HG02642 (cell line): ENCODE data around the gene TAS2R60.
"Not testable (repeated sequence)": the region's sequence is repeated elsewhere in the genome, so short reads cannot be mapped to it uniquely, and the experiment has no call there.

Experiments used
- ATAC-seq: cut with Tn5 transposase; IDR thresholded peaks from one replicate; pipeline ENCODE4 v1.9.1; 2021; ENCODE audit warnings: mild to moderate bottlenecking; ENCODE audit not compliant: unreplicated experiment, poor library complexity

TAS2R60 gene

GRCh38 chr7:143410521-143411004, 32.7 kb upstream of the TAS2R60 start:
- ATAC-seq, result no peak

DNA sequence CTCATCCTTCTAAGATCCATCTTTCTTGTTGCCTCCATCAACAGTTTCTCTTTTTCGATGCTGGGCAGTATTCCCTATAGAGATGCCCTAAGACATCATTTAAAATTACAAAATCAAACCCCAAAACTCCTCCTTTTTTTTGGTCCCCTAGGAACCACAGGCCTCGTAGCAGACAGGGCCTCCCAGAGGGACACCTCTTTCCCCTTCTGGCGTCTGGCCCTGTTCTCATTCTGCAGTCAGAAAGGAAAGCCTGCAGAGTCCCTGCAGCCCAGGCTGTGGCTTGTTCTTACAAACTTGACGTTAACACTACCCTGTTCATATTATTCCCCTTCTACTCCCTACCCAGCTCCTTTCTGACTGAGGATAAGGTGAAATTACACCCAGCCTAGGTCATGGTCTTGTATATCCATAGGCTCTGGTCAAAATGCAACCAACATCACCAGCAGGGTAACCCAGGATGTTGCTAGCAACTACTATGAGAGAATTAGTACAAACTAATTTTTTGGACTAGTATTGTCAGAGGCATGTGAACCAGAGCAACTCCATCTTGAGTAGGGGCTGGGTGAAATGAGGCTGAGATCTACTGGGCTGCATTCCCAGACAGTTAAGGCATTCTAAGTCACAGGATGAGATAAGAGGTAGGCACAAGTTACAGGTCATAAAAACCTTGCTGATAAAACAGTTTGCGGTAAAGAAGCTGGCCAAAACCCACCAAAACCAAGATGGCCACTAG, 31.1 kb upstream of the TAS2R60 start:
- no peak for ATAC-seq

- no peak for ATAC-seq
Measured at GRCh38 chr7:143413123-143413522, 30.1 kb upstream of the TAS2R60 start.

DNA sequence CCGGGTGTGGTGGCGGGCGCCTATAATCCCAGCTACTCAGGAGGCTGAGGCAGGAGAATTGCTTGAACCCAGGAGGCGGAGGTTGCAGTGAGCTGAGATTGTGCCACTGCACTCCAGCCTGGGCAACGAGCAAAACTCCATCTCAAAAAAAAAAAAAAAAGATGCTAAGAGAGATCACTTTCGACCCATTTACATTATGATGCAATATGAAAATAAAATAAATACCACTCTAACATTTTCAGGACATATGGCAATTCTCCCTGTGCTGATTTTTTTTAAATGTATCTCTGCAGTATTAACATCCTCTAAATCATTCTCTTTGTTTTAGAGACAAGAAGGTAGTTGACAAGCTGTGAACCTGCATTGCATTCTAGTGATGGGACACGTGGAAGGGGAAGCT, 28.0 kb upstream of the TAS2R60 start:
- ATAC-seq, result not testable (repeated sequence)

DNA sequence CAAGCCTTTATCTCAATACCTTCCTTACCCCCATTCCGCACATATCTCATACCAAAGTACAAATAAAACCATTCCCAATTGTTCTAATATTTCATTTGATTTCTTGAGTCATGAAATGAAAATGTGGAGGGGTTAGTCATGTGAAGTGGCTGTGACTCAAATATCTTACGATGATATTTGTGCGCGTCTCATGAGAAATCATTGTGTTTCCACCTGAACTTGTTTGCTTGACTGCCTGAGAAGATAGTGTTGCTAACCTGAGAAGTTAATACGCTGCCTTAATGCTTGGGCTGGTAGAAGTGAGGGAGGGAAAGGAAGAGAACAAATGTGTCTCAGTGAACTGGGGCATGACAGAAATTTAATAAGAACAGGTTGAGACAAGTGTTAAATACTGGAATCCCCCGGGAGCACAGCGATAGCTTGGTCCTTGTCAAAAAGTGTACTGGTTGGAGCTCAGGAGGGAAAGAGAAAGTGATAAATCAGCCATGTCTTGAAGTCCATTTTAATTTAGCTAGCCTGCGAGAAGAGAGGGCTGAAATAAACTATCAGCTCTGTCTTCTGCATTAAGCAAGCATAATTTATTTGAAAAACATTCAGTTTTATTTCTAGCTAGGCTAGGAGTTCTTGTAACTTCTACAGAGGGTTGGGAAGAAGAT, 27.4 kb upstream of the TAS2R60 start:
- no peak for ATAC-seq

DNA sequence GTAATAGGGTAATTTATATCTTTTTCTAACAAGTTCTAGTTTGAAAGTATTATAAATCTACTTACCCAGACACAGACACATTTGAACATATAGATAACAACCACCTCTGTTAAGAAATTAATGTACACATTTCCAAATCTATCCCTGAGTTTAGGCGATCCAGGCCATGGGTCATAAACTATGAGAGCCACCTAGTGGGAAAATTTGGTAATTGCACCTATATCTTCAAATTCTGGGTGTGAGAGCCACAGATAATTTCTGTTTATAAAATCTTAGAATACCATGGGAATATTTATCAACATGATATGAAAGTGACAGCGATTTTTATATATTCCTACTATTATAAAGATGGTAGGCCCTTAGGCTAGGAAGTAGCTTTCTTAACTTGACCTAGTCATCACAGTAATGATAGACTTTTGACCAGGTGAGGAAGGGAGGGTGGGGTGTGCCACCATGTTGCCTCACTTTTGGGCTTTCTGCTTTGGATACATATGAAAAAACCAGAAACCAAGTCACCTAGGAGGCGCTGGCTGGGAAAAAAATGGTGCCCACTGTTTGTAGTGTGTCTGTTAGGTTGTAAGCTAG, 26.6 kb upstream of the TAS2R60 start:
- ATAC-seq, result no peak

- no peak for ATAC-seq
Measured at GRCh38 chr7:143417734-143418383, 25.4 kb upstream of the TAS2R60 start.

GRCh38 chr7:143418681-143419458, 24.4 kb upstream of the TAS2R60 start:
- ATAC-seq, result no peak

DNA sequence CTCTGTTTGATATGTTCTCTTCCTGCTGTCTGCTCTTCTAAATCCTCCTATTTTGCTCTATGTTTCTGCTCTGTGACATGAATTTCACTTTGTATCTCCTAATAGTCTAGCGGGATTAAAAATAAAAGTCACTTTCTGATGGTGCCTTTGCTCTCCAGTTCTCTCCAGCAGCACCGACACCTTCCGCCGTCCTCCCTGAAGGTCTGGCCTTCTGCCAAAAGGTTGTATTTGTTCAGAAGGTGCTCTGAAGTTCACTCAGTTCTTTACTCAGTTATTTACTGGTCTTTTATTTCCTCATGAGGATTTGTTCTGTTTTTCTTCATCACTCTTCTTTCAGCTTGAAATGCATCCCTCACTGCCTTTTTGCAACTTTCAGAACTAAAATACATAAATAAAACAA, 23.4 kb upstream of the TAS2R60 start:
- no peak for ATAC-seq

DNA sequence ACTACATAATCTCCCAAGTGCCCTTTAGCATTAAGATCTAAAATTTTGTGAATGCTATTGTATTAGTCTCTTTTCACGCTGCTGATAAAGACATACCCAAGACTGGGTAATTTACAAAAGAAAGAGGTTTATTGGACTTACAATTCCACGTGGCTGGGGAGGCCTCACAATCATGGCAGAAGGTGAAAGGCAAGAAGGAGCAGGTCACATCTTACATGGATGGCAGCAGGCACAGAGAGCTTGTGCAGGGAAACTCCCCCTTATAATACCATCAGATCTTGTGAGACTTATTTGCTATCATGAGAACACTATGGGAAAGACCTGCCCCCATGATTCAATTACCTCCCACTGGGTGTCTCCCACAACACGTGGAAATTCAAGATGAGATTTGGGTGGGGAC, 22.6 kb upstream of the TAS2R60 start:
- not testable (repeated sequence) for ATAC-seq

GRCh38 chr7:143422033-143422432, 21.2 kb upstream of the TAS2R60 start:
- no peak for ATAC-seq

DNA sequence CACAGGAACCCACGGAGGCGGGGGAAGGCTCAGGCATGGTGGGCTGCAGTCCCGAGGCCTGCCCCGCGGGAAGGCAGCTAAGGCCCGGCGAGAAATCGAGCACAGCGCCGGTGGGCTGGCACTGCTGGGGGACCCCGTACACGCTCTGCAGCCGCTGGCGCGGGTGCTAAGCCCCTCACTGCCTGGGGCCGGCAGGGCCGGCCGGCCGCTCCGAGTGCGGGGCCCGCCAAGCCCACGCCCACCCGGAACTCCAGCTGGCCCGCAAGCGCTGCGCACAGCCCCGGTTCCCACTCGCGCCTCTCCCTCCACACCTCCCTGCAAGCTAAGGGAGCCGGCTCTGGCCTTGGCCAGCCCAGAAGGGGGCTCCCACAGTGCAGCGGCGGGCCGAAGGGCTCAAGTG, 18.8 kb upstream of the TAS2R60 start:
- not testable (repeated sequence) for ATAC-seq

DNA sequence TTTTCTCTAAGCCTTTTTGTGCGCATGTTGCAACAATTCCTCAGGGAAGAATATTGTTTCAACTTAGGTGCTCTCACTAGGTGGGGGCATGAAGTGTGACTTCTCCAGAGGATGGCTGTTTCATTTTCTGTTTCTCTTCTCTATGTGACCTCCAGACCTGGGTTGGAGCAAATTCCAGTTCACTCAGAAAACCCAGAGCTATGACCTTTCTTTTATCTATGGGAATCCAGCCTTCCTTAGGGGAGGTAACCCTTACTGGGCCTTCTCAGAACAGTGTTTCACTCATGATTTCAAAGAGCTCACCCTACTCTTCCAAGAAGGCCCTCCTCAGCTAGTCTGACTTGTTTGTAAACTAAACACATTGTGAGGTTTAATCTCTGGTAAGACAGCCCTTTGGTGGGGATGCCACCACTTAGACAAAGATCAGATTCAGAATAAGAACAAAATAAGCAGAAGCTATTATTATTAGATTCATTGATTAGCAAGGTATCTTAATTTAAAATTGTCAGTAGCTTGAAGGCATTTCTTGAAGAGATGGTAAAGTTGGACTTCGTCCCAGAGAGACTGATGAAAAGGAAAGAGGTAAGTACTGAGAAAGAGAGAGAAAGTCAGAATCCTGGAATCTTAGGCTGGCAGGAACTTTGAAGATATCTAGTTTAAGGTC, 16.6 kb upstream of the TAS2R60 start:
- ATAC-seq, result no peak

- no peak for ATAC-seq
Measured at GRCh38 chr7:143429770-143430698, 13.2 kb upstream of the TAS2R60 start.

DNA sequence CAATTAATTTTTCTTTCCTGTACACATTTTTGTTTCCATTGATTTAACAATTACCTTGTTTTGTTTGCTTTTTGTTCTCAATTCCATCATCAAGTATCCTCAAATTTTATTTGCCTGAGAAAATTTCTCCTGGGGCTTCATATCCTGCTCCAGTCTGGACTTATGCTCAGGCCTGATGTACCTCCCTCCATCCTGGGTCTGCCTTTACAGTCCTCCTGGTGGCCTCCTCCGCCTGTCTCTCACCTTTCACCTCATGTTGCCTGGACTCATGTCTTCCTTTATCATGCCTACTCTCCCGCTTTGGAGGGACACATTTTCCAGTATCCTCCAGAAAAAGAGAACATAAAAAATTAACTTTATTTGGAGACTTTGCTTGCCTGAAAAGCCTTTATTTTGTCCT, 12.1 kb upstream of the TAS2R60 start:
- no peak for ATAC-seq

DNA sequence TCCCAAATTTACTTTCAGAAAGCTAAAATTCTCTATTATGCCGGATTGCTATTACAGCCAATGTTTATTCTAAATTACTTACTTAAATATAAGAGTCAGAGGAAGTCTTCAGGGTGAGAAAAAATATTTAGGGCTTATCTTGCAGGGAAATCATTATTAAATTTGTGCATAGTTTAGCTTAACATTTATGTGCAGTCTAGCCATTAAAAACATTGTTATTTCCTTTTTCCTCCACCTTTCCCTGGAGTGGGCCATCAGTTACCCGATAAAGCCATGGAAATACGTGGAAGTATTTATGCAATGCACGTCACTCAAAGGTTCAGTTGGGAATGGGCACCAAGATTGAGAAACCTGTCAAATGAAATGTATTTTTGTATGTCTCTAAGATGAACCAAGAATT, 9.5 kb upstream of the TAS2R60 start:
- no peak for ATAC-seq

DNA sequence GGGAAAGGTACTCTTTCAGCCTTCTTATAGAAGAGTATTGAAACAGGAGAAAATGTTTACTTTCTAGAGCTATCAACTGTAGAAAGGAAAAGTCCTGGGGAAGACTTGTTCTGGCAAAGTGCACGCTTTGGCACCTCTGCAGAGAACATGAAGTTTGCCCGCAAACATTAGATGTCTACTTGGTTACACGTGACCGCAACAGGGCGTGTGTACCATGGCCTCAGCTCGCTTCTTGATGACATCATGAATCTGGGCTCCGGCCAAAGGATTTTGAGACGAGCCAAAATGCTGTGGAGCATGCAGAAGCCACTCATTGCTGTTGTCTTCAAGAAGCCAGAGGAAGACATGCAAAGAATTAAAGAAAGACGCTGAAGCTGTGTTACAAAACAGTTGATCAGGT, 8.6 kb upstream of the TAS2R60 start:
- no peak for ATAC-seq

- no peak for ATAC-seq
Measured at GRCh38 chr7:143435266-143435665, 8.0 kb upstream of the TAS2R60 start.
